Limb (tissue), 2 donors: ENCODE measurements around the gene ZBTB20.

Experiments used
- DNase-seq, 2 donors: peaks; one replicate each; pipeline ENCODE4 v3.0.0-alpha.2; 2016; ENCODE audit errors: extremely low spot score in 2 of 2

The ZBTB20 gene

DNA sequence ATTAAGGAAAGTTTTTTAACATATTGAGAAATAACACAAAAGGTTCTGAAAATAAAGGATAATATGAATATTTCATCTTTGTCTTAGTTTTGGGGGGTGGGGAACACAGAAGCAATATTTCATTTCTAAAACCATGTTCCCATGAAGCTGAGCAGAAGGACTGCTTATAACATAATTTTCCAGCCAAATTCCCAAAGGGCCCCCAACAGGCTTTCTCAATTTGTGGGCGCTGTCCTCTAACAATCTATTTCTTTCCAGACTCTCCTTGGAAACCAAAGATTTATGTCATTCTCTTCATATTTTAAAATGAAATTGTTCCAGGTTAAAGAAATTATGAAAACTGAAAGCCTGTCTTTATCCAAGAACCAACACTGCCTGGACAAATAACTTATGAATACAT lies 273.5 kb downstream of the ZBTB20 start:
- no peak for DNase-seq

- DNase-seq: no peak
These were observed 274.5 kb downstream of the ZBTB20 start for GRCh38 chr3:114872588-114872987.

DNA sequence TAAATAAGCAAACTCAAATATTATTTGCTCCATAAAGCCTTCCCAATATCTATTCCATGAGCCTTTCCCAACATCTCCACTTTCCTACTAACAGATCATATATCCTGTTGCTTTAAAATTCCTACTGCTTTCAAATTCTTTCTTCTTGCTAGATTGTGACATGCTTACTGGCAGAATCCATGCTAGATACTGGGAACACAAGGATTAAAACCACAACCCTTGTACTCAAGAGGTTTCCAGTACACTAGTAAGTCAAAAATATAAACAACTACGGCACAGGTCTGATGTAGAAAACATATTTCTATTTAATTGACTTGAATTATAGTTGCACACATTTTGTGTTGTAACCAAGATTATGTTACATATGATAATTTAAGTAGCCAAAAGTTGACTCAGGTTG lies 275.0 kb downstream of the ZBTB20 start:
- DNase-seq: no peak

- DNase-seq: no peak
These were observed 279.1 kb downstream of the ZBTB20 start for GRCh38 chr3:114867835-114868503.

DNA sequence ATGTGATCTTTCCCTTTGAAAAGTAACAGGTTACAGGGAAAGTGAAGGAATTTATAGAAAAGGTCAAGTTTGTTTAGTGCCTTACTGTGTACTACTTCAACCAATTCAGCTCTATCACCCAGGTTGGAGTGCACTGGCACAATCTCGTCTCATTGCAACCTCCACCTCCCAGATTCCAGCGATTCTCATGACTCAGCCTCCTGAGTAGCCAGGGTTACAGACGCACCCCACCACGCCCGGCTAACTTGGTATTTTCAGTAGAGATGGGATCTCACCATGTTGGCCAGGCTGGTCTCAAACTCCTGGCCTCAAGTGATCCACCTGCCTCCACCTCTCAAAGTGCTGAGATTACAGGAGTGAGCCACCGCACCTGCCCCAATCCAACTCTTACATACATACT lies 279.7 kb downstream of the ZBTB20 start:
- no peak for DNase-seq

- DNase-seq: no peak
These were observed 280.7 kb downstream of the ZBTB20 start for GRCh38 chr3:114866430-114866829.

DNA sequence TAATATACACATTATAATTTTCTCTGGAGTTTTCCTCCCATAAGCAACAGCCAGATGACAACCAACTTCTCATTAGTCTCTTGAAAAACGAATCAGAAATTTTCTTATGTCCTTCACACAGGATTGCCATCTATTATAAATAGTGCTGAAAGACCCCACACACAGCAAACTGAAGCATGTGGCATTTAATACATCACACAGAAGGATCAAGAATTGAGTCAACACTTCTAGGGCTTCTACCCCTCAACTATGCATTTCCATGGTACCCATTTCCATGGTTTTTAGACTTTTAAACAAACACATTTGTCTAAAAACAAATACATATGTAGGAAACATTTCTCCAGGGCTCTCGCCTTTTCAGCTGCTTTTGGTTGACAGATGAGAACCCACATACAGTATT lies 282.1 kb downstream of the ZBTB20 start:
- no peak for DNase-seq

DNA sequence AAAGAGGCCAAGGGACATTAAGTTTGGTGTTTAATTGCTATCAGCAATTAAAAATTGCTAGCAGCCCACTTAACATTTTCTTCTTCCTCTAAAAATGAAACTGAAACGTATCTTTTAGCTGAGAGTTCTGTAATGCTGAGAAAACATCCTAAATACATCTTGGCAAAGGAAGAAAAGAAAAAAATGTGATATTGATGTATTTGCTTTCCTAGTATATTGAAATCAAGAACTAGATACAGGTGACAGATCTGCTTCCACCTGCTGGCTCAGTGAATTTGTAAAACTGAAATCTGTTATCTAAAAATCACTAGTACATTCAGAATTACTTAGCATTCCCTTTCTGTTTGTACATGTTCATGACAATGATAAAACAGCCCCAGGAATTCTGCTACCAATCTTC lies 283.2 kb downstream of the ZBTB20 start:
- no peak for DNase-seq

GRCh38 chr3:114861666-114862065 lies 285.4 kb downstream of the ZBTB20 start:
- no peak for DNase-seq

DNA sequence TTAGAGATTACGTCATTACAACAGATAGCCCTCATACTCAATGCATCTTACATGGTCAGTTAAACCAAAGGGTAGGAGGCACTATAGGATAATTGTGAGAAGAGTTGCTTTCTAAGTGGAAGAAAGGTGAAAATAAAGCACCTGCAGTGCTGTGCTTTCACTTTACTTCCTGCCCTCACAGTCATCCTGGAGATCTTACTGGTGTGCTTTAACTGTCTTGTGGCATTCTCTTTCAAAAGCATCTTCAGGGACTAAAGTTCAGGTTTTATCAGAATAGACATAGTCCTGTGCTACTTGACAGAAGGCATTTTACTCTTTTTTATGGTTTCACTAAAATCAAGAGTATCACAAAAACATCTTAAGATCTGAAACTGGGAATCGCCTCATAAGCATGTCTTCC lies 286.6 kb downstream of the ZBTB20 start:
- DNase-seq: no peak

DNA sequence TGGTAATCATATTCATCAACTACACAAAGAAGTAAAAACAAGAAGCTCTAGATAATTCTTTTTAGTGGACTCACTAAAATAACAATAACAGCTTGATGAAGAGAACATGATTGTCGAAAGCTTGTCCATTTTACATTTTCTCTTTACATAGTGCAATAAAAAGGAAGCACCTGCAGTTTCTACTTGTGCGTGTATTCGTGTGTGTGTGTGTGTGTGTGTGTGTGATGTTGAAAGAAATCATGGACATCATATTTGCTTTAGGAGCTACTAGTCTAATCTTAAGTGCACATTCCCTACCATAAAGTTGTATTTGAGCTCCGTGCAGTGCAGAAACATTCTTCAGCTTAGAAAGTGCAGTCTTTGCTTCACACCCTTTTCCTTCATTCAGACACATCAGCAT lies 288.8 kb downstream of the ZBTB20 start:
- DNase-seq: no peak

GRCh38 chr3:114857299-114857701 lies 289.8 kb downstream of the ZBTB20 start:
- DNase-seq: no peak

- DNase-seq: no peak
These were observed 290.3 kb downstream of the ZBTB20 start for GRCh38 chr3:114856835-114857234.

DNA sequence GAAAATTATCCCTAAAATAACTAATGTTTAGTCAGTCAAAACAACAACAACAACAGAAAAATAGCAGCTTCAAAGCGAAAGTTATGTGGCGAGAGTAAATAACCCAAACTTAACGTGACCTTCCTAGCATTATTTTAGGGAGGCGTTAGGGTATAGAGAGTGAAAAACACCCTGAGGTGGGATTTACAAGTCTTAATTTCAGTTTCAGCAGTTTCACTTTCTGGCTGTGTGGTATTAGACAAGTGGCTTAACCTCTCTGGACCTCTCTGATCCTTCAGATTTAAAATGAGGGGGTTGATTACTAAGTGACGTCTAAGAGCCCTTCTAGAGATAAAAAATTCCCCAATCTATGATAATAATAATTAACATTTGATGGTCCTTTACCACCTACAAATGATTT lies 291.2 kb downstream of the ZBTB20 start:
- no peak for DNase-seq

DNA sequence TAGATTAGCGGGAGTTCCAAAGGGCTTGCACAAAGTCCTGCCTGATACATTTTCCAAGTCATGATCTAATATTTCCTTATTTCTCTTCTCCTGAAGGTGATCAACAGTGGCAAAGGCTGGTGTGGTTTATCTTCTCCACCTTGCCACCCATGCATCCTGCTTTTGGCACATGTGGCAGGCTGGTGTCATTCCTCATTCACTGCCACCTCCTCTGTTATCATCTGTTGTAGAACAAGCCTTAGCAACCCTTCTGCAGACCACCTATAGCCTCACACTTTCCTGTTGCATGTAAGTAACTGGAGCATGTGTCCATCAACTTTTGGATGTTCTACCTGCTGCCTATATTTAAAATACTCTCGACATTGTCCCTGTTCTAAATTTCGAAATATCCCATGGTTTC lies 294.1 kb downstream of the ZBTB20 start:
- no peak for DNase-seq

DNA sequence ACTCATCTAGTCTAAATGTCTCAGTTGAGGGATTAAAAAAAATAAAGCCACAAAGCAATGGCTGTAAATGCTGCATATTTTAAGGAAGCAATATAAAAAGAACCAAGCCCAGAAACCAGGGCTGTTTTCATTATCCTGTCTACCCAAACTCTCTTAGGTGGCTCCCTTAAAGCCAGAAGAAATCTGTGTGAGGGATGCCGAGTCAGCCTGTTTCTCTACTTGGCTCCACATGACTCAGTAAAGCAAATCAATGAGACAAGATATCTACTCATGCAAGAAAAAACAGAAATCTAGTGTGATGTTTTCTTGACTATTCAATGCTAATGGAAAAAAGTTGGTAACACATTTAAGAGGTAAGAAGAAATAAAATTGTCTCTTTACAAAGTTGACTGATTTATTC lies 296.2 kb downstream of the ZBTB20 start:
- no peak for DNase-seq

- DNase-seq: no peak
These were observed 298.3 kb downstream of the ZBTB20 start for GRCh38 chr3:114848643-114849350.

- DNase-seq: no peak
These were observed 299.0 kb downstream of the ZBTB20 start for GRCh38 chr3:114848082-114848481.

DNA sequence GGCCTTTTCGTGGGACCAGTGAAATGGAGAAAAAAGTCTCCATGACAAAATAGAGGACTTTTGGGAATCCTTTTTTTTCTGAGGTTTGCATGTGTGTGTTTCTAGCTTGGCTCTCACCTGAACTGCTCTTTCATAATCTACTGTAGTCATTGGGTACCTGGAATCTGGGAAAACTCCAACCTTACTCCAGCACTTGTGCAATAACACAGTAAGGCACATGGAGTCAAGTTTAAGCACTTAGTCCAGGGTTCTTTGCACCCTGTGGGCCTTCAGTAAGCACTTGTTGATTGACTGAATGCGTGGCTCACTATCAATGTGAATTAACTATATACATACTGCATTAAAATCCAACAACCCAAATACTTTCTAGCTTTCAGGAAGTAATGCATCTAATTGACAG lies 299.5 kb downstream of the ZBTB20 start:
- no peak for DNase-seq

DNA sequence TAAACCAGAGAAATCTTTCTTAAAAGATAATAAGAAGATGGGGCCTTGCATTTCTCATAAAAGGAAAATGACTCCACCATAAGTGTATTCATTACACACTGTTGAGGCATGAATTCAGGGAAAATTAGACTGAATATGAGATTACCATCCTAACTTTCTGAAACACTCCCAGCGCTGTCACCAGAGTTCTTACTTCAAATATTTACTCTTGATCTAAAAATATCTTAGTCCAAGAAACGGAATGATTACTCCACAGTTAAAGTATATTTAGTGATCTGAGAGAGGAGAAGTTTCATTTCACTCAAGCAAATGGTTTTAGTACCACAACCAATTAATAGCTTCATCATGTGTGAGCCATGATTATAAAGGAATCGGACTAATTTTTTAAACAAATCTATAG lies 300.3 kb downstream of the ZBTB20 start:
- DNase-seq: no peak

DNA sequence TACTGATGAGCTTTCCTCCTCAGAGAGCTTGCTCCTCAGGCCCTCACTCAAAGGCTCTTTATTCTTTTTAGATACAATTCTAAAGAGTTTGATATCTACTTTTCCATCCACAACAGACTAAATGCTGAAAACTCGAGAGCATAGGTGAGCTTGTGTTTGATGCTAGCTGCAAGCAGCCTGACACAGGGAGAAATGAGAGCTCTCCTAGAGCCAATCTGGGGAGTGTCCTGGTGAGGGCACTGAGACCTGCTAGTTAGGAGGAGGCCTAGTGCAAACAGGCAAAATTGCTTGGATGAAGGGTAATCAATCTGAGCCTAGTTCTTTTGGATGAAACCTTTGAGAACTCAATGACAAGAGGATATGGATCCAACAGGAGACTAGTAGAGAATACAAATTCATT lies 300.8 kb downstream of the ZBTB20 start:
- no peak for DNase-seq

GRCh38 chr3:114841515-114841914 lies 305.6 kb downstream of the ZBTB20 start:
- DNase-seq: no peak

- no peak for DNase-seq
These were observed 307.6 kb downstream of the ZBTB20 start for GRCh38 chr3:114839476-114839875.
